NCI-H69 (cell line): ENCODE results near the gene SMOC2.
A peak's percentile ranks its signal among the peaks of the same experiment; 100 is the strongest.
"Not testable (repeated sequence)": the region's sequence is repeated elsewhere in the genome, so short reads cannot be mapped to it uniquely, and the experiment has no call there.

Source experiments
- DNase-seq: peaks from one replicate; lab custom pipeline; 2025; lab: John Stamatoyannopoulos, UW

Gene SMOC2

GRCh38 chr6:168650671-168651111, 209.7 kb downstream of the SMOC2 start:
- DNase-seq = no peak

- DNase-seq = no peak
Measured at GRCh38 chr6:168655462-168656152, 214.6 kb downstream of the SMOC2 start.

GRCh38 chr6:168658059-168658458, 217.1 kb downstream of the SMOC2 start:
- peak; percentile 12 for DNase-seq

GRCh38 chr6:168660400-168660945, 219.5 kb downstream of the SMOC2 start:
- no peak for DNase-seq

- no peak for DNase-seq
Measured at GRCh38 chr6:168662301-168662936, 221.4 kb downstream of the SMOC2 start.

GRCh38 chr6:168663041-168663440, 222.1 kb downstream of the SMOC2 start:
- no peak for DNase-seq

GRCh38 chr6:168664956-168665355, 224.0 kb downstream of the SMOC2 start:
- DNase-seq = no peak

GRCh38 chr6:168666170-168666569, 225.2 kb downstream of the SMOC2 start:
- DNase-seq = peak; percentile 8

GRCh38 chr6:168666699-168667427, 225.9 kb downstream of the SMOC2 start:
- no peak for DNase-seq

GRCh38 chr6:168667428-168667805, 226.4 kb downstream of the SMOC2 start:
- no peak for DNase-seq

- DNase-seq = no peak
Measured at GRCh38 chr6:168670401-168670985, 229.5 kb downstream of the SMOC2 start.

GRCh38 chr6:168671028-168671862, 230.3 kb downstream of the SMOC2 start:
- no peak for DNase-seq

- DNase-seq = no peak
Measured at GRCh38 chr6:168671863-168672546, 231.0 kb downstream of the SMOC2 start.

GRCh38 chr6:168674595-168674994, 233.6 kb downstream of the SMOC2 start:
- no peak for DNase-seq

GRCh38 chr6:168675375-168675774, 234.4 kb downstream of the SMOC2 start:
- DNase-seq = no peak

GRCh38 chr6:168675933-168676551, 235.1 kb downstream of the SMOC2 start:
- DNase-seq = no peak

- DNase-seq = no peak
Measured at GRCh38 chr6:168676552-168677322, 235.8 kb downstream of the SMOC2 start.

- not testable (repeated sequence) for DNase-seq
Measured at GRCh38 chr6:168677323-168677781, 236.4 kb downstream of the SMOC2 start.

- DNase-seq = no peak
Measured at GRCh38 chr6:168678077-168678476, 237.1 kb downstream of the SMOC2 start.
